Ishikawa (cell line): Measurements from ENCODE around the gene ZRANB2.
A peak's percentile ranks its signal among the peaks of the same experiment; 100 is the strongest.

ENCODE experiments used
- CEBPB ChIP-seq: IDR thresholded peaks from 2 replicates; pipeline ENCODE4 v1.6.1; 2012
- CREB1 ChIP-seq: IDR thresholded peaks from 2 replicates; pipeline ENCODE4 v1.6.1; 2012; ENCODE audit warnings: low read depth
- EGR1 ChIP-seq: IDR thresholded peaks from 2 replicates; pipeline ENCODE4 v1.6.1; 2012
- EP300 ChIP-seq: IDR thresholded peaks from 2 replicates; pipeline ENCODE4 v1.6.1; 2012; ENCODE audit warnings: borderline replicate concordance
- FOXM1 ChIP-seq: IDR thresholded peaks from 2 replicates; pipeline ENCODE4 v1.6.1; 2012; ENCODE audit warnings: low read depth, borderline replicate concordance
- NFIC ChIP-seq: IDR thresholded peaks from 2 replicates; pipeline ENCODE4 v1.6.1; 2012
- RAD21 ChIP-seq: IDR thresholded peaks from 2 replicates; pipeline ENCODE4 v1.6.1; 2012; ENCODE audit warnings: low read depth
- REST ChIP-seq: IDR thresholded peaks from 2 replicates; pipeline ENCODE4 v1.6.1; 2012; ENCODE audit warnings: low read depth, mild to moderate bottlenecking
- TAF1 ChIP-seq: IDR thresholded peaks from 2 replicates; pipeline ENCODE4 v1.6.1; 2012; ENCODE audit warnings: low read depth, mild to moderate bottlenecking
- TCF12 ChIP-seq: IDR thresholded peaks from 2 replicates; pipeline ENCODE4 v1.6.1; 2012; ENCODE audit warnings: low read depth
- TEAD4 ChIP-seq: IDR thresholded peaks from 2 replicates; pipeline ENCODE4 v1.6.1; 2012
- USF1 ChIP-seq: IDR thresholded peaks from 2 replicates; pipeline ENCODE4 v1.6.1; 2012
- YY1 ChIP-seq: IDR thresholded peaks from 2 replicates; pipeline ENCODE4 v1.6.1; 2012; ENCODE audit warnings: low read depth
- ZBTB7A ChIP-seq: IDR thresholded peaks from 2 replicates; pipeline ENCODE4 v1.6.1; 2012; ENCODE audit warnings: low read depth
- TF ChIP-seq, protein P1 (sequence below): IDR thresholded peaks from 2 replicates; pipeline ENCODE4 v1.6.1; 2012

Gene ZRANB2, protein sequence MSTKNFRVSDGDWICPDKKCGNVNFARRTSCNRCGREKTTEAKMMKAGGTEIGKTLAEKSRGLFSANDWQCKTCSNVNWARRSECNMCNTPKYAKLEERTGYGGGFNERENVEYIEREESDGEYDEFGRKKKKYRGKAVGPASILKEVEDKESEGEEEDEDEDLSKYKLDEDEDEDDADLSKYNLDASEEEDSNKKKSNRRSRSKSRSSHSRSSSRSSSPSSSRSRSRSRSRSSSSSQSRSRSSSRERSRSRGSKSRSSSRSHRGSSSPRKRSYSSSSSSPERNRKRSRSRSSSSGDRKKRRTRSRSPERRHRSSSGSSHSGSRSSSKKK

DNA sequence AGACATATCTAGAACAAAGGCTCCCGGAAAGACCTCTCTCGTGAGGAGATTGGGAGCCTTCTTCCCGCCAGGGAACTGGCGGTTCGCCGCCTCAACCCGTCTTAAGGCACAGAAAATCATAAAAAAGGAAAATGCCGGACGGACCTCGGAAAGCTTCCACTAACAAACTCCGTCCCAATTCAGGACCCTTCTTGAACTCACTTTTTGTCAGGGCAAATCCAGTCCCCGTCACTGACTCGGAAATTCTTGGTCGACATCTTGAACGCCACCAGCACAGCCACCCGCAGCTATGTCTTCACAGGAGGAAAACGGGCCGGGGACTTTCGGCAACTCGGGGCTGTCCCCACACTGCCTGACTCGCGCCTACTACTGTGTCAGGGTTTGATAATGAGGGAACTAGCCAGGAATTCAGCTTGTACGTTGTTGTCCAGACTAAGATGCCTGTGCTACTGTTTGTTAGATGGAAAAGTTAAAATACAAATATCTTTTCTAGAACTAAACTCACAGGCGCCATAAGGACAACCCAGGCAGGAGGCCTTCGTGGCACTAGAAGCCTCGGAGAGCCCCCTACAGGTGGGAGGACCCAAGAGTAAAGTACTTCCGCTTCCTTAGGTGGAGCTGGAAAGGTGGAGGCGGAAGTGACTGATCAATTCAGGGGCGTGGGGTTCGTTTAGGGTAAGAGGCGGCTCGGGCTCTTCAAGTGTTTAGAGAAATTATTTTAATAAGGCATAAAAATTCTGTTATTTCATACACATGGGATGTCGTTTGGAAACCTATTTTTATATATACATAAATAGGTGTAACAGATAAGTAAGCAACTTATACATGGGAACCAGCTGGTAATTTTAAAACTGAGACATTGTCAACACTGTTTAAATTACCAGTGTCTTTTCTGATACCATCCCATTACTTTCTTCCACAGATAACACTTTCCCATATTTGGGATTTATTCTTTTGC is at the start of gene ZRANB2:
Gene ZRANB2, minus strand, starts transcription at position 297 of the 958 bp plus-strand sequence. Its CDS starts 40 bp downstream, at position 257.
- TF ChIP-seq NFIC (no peak), CEBPB (peak; percentile 15; the same call in 1 of the 2 replicates), EP300 (no peak), TAF1 (peak; percentile 79), TCF12 (peak; percentile 43; the same call in 1 of the 2 replicates), REST (no peak), YY1 (peak; percentile 86), EGR1 (no peak), FOXM1 (peak; percentile 12; the same call in 1 of the 2 replicates), TEAD4 (no peak), ZBTB7A (no peak), RAD21 (no peak), USF1 (no peak), CREB1 (peak; percentile 34; the same call in 1 of the 2 replicates)
- TF ChIP-seq, protein P1, sequence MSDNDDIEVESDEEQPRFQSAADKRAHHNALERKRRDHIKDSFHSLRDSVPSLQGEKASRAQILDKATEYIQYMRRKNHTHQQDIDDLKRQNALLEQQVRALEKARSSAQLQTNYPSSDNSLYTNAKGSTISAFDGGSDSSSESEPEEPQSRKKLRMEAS: peak; percentile 35; the same call in 1 of the 2 replicates

GRCh38 chr1:71128060-71128459 is 47.2 kb upstream of the ZRANB2 start:
- TF ChIP-seq TAF1 (no peak), TEAD4 (no peak), EGR1 (no peak), YY1 (no peak), RAD21 (no peak), TCF12 (no peak)
- TF ChIP-seq, protein P1: no peak

DNA sequence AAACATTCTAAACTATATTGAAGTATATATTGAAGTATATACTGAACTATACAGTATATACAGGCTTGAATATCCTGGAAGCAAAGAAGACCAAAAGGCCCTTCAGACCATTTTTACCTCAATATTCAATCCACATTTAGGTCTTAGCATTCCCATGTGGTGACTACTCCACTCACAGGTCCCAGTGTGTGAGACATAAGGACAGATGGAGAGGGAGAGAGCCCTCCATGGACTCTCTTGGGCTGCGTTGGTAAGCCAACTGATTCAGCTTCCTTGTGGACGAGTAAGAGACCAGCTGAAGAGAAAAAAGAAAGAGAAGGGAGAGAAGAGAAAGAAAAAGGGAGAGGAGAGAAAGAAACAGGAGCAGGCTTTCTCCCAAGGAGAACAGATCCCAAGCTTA is 37.3 kb upstream of the ZRANB2 start:
- no peak for TF ChIP-seq FOXM1
- no peak for TF ChIP-seq USF1
- no peak for TF ChIP-seq ZBTB7A
- no peak for TF ChIP-seq YY1
- no peak for TF ChIP-seq RAD21
- no peak for TF ChIP-seq TCF12
- no peak for TF ChIP-seq TEAD4
- TF ChIP-seq EGR1: no peak
- TF ChIP-seq CREB1: no peak
- TF ChIP-seq, protein P1: no peak
- TF ChIP-seq EP300: no peak
- no peak for TF ChIP-seq TAF1
- no peak for TF ChIP-seq CEBPB
- TF ChIP-seq NFIC: no peak
- TF ChIP-seq REST: no peak

- TF ChIP-seq TCF12: no peak
Observed at GRCh38 chr1:71116729-71117128, 35.9 kb upstream of the ZRANB2 start.

GRCh38 chr1:71106658-71107322 is 26.0 kb upstream of the ZRANB2 start:
- TF ChIP-seq FOXM1 (no peak), CREB1 (no peak), NFIC (no peak), TAF1 (no peak), YY1 (no peak), USF1 (no peak), RAD21 (no peak), TCF12 (no peak), ZBTB7A (no peak), CEBPB (no peak), TEAD4 (no peak), EGR1 (no peak), EP300 (no peak)
- TF ChIP-seq, protein P1: no peak
